Smooth muscle cell (in vitro differentiated cells): ENCODE measurements around the gene ZNF483. TPM values are rescaled to one million over a fixed set of nuclear protein-coding genes. Genes with fewer than 3 reads are reported as not detected.

Source experiments
- DNase-seq: peaks from one replicate; lab custom pipeline; 2025; ENCODE audit not compliant: unreplicated experiment; lab: John Stamatoyannopoulos, UW
- H2AFZ ChIP-seq: fragments of 200-600 bp; sonication (generic); 2 replicates; pipeline ENCODE4 v1.6.0; 2016; ENCODE audit warnings: antibody characterized with exemption, low read depth, mild to moderate bottlenecking
- H3F3A ChIP-seq: fragments of 200-600 bp; sonication (generic); 2 replicates; pipeline ENCODE4 v1.6.0; 2017; ENCODE audit warnings: antibody characterized with exemption, low read depth
- H3K27ac ChIP-seq: fragments of 200-600 bp; sonication (generic); 2 replicates; pipeline ENCODE4 v1.5.1; 2016; ENCODE audit warnings: low read depth, mild to moderate bottlenecking
- H3K27me3 ChIP-seq: fragments of 200-600 bp; sonication (generic); 2 replicates; pipeline ENCODE4 v1.6.1; 2016; ENCODE audit warnings: low read depth, mild to moderate bottlenecking
- H3K36me3 ChIP-seq: fragments of 200-600 bp; sonication (generic); 2 replicates; pipeline ENCODE4 v1.5.1; 2016; ENCODE audit warnings: low read depth
- H3K4me1 ChIP-seq: fragments of 200-600 bp; sonication (generic); 2 replicates; pipeline ENCODE4 v1.5.1; 2016; ENCODE audit warnings: low read depth
- H3K4me2 ChIP-seq: fragments of 200-600 bp; sonication (generic); 2 replicates; pipeline ENCODE4 v1.6.0; 2016; ENCODE audit warnings: mild to moderate bottlenecking
- H3K4me3 ChIP-seq: fragments of 200-600 bp; sonication (generic); 2 replicates; pipeline ENCODE4 v1.5.1; 2016; ENCODE audit warnings: mild to moderate bottlenecking
- H3K79me2 ChIP-seq: fragments of 200-600 bp; sonication (generic); 2 replicates; pipeline ENCODE4 v1.6.0; 2016; ENCODE audit warnings: low read depth, mild to moderate bottlenecking
- H3K9ac ChIP-seq: fragments of 200-600 bp; sonication (generic); 2 replicates; pipeline ENCODE4 v1.6.0; 2016; ENCODE audit warnings: low read depth
- H3K9me3 ChIP-seq: fragments of 200-600 bp; sonication (generic); replicated peaks from 2 replicates; pipeline ENCODE4 v1.5.1; 2016; ENCODE audit warnings: low read depth
- H4K20me1 ChIP-seq: fragments of 200-600 bp; sonication (generic); 2 replicates; pipeline ENCODE4 v1.6.0; 2016; ENCODE audit warnings: low read depth
- CTCF ChIP-seq: fragments of 200-600 bp; sonication (generic); IDR thresholded peaks from 2 replicates; pipeline ENCODE4 v1.5.1; 2017; ENCODE audit warnings: borderline replicate concordance, mild to moderate bottlenecking, antibody characterized with exemption; ENCODE audit not compliant: insufficient read depth, poor library complexity, severe bottlenecking
- WGBS: methylation state at CpG from one replicate; pipeline ENCODE4 v1.1.7; 2016; ENCODE audit warnings: low lambda C conversion rate; 5-methylcytosine and 5-hydroxymethylcytosine counted together
- polyA plus RNA-seq: library from polyadenylated mRNA; unstranded; fragments of >200 nt; fragmentation: Nextera tagmentation; extraction: Ambion mirVana; gene quantifications from 2 replicates; pipeline ENCODE4 v1.2.1, GENCODE V29; 2016
- total RNA-seq: library from RNA; depleted of rRNA; stranded (reverse); fragments of >200 nt; gene quantifications from 2 replicates; pipeline ENCODE4 v1.2.3, GENCODE V29; 2014

Gene ZNF483
- total and polyA plus RNA-seq, 2 experiments from 2014 or later = 0.53 to 0.67 TPM

GRCh38 chr9:111605041-111605559 is 80.1 kb downstream of the ZNF483 start:
- H3K4me3 ChIP-seq = no peak overlapping the region
- H3K4me1 ChIP-seq = no peaks in the 10 kb centered on the region
- H3K9me3 ChIP-seq = no peaks in the 10 kb centered on the region
- H3K36me3 ChIP-seq = no peaks in the 10 kb centered on the region
- no peak for TF ChIP-seq CTCF
- no peak overlapping the region for H3K4me2 ChIP-seq
- H2AFZ ChIP-seq = no peak overlapping the region
- no peaks in the 10 kb centered on the region for H4K20me1 ChIP-seq
- peaks cover 12% of the 10 kb centered on the region for H3F3A ChIP-seq
- no peak overlapping the region for H3K27ac ChIP-seq
- no peaks in the 10 kb centered on the region for H3K27me3 ChIP-seq
- no peak overlapping the region for H3K9ac ChIP-seq
- H3K79me2 ChIP-seq = no peaks in the 10 kb centered on the region
- 90% methylated on average over 9 of the region's 9 CpGs for WGBS
- no peak for DNase-seq

- no peak overlapping the region for H3K4me2 ChIP-seq
- no peak for DNase-seq
- H3K9ac ChIP-seq = no peak overlapping the region
- 80% methylated on average over 5 of the region's 5 CpGs for WGBS
- no peak overlapping the region for H3K27ac ChIP-seq
- TF ChIP-seq CTCF = no peak
- no peaks in the 10 kb centered on the region for H3K27me3 ChIP-seq
- no peak overlapping the region for H3K4me3 ChIP-seq
- no peaks in the 10 kb centered on the region for H3K36me3 ChIP-seq
- H3F3A ChIP-seq = no peaks in the 10 kb centered on the region
- H2AFZ ChIP-seq = no peak overlapping the region
- no peaks in the 10 kb centered on the region for H3K79me2 ChIP-seq
- no peaks in the 10 kb centered on the region for H4K20me1 ChIP-seq
- no peaks in the 10 kb centered on the region for H3K4me1 ChIP-seq
- no peaks in the 10 kb centered on the region for H3K9me3 ChIP-seq
Measured at GRCh38 chr9:111610149-111610548, 85.2 kb downstream of the ZNF483 start.

- H3K27me3 ChIP-seq = no peaks in the 10 kb centered on the region
- no peak overlapping the region for H3K4me3 ChIP-seq
- H3K9me3 ChIP-seq = no peaks in the 10 kb centered on the region
- H3F3A ChIP-seq = no peaks in the 10 kb centered on the region
- WGBS = 64% methylated on average over 7 of the region's 7 CpGs
- H3K79me2 ChIP-seq = no peaks in the 10 kb centered on the region
- H3K36me3 ChIP-seq = no peaks in the 10 kb centered on the region
- H4K20me1 ChIP-seq = no peaks in the 10 kb centered on the region
- DNase-seq = no peak
- H3K4me2 ChIP-seq = no peak overlapping the region
- H3K27ac ChIP-seq = no peak overlapping the region
- no peak overlapping the region for H3K9ac ChIP-seq
- H3K4me1 ChIP-seq = no peaks in the 10 kb centered on the region
- TF ChIP-seq CTCF = no peak
- no peak overlapping the region for H2AFZ ChIP-seq
Measured at GRCh38 chr9:111610845-111611244, 85.9 kb downstream of the ZNF483 start.

GRCh38 chr9:111613436-111614040 is 88.6 kb downstream of the ZNF483 start:
- WGBS = 67% methylated on average over 4 of the region's 4 CpGs
- H2AFZ ChIP-seq = no peak overlapping the region
- no peaks in the 10 kb centered on the region for H3K9me3 ChIP-seq

More at GRCh38 chr9:111613436-111614040, 88.6 kb downstream of the ZNF483 start:
- Histone ChIP-seq H3F3A (no peaks in the 10 kb centered on the region), H3K27ac (no peak overlapping the region), H3K4me3 (no peak overlapping the region), H3K36me3 (no peaks in the 10 kb centered on the region), H3K4me2 (no peak overlapping the region), H3K27me3 (no peaks in the 10 kb centered on the region), H3K4me1 (no peaks in the 10 kb centered on the region), H3K9ac (no peak overlapping the region), H3K79me2 (no peaks in the 10 kb centered on the region), H4K20me1 (no peaks in the 10 kb centered on the region)
- no peak for TF ChIP-seq CTCF
- DNase-seq = no peak
